C4-2B (cell line): ENCODE measurements around the gene E2F1.

Experiments
- ZFX ChIP-seq: fragments of 450-650 bp; IDR thresholded peaks from 2 replicates; pipeline ENCODE4 v1.6.1; 2017
- TF ChIP-seq, protein P1 (sequence below): fragments of 450-650 bp; conservative IDR thresholded peaks from 2 replicates; pipeline ENCODE4 v1.5.1; 2017; ENCODE audit warnings: mild to moderate bottlenecking

- TF ChIP-seq, protein P1, sequence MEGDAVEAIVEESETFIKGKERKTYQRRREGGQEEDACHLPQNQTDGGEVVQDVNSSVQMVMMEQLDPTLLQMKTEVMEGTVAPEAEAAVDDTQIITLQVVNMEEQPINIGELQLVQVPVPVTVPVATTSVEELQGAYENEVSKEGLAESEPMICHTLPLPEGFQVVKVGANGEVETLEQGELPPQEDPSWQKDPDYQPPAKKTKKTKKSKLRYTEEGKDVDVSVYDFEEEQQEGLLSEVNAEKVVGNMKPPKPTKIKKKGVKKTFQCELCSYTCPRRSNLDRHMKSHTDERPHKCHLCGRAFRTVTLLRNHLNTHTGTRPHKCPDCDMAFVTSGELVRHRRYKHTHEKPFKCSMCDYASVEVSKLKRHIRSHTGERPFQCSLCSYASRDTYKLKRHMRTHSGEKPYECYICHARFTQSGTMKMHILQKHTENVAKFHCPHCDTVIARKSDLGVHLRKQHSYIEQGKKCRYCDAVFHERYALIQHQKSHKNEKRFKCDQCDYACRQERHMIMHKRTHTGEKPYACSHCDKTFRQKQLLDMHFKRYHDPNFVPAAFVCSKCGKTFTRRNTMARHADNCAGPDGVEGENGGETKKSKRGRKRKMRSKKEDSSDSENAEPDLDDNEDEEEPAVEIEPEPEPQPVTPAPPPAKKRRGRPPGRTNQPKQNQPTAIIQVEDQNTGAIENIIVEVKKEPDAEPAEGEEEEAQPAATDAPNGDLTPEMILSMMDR, result no peak
- no peak; the same call in 1 of the 2 replicates for TF ChIP-seq ZFX
These were observed 22.8 kb downstream of the E2F1 start for GRCh38 chr20:33663161-33664084.
